Measurements from ENCODE around the gene SPIRE1. TPM values are rescaled to one million over a fixed set of nuclear protein-coding genes. Genes with fewer than 3 reads are reported as not detected.

Gene SPIRE1
- total and polyA plus RNA-seq, 5 donors from 2014 or later = 0.13 to 2.7 (median 0.55) TPM; not detected in 1

- no peak for ATAC-seq (ENCODE audit: low read depth in 2 of 2)
- Mint-ChIP-seq H3K4me1 (no peaks in the 10 kb centered on the region), H3K9me3 (peaks cover 0 to 2% (median 0%) of the 10 kb centered on the region in 7 donors), H3K36me3 (no peaks in the 10 kb centered on the region), H3K27ac (no peak overlapping the region), H3K27me3 (peaks cover 12% of the 10 kb centered on the region), H3K4me3 (no peak overlapping the region)
- H3K27me3 ChIP-seq (ENCODE audit: control insufficient read depth, insufficient read depth, low read length) = no peaks in the 10 kb centered on the region
- no peaks in the 10 kb centered on the region for H3K36me3 ChIP-seq (ENCODE audit: control insufficient read depth, insufficient read depth, low read length)
- H3K4me3 ChIP-seq (ENCODE audit: low read depth, low read length) = no peak overlapping the region
- DNase-seq = no peak
- no peak overlapping the region for H3K27ac ChIP-seq (ENCODE audit: insufficient read depth, low read length, poor library complexity, severe bottlenecking)
- H3K4me1 ChIP-seq (ENCODE audit: control insufficient read depth, insufficient read depth, low read length, poor library complexity, severe bottlenecking) = no peaks in the 10 kb centered on the region
- no peaks in the 10 kb centered on the region for H3K9me3 ChIP-seq (ENCODE audit: control insufficient read depth in 2 of 2, low read length in 2 of 2)
Measured at GRCh38 chr18:12449051-12449785, 208.7 kb downstream of the SPIRE1 start.

DNA sequence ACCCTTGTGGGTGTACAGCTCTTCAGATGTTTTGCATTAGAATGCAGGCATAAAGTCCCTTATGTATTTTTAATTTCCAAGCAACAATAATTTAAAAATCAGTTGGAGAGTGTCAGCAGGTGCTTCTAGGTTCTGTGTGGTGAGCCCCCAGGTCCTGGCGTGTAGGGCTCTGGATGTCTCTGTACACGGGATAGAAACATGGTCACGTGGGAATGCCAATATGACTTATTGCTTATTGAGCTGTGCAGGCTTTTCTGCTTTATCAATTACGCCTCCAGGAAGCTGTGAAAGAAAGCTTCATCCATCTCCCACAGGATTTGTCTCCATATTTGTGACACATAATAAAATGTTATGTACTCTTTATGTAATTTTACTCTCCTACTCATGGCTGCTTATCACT is 212.4 kb downstream of the SPIRE1 start:
- Histone ChIP-seq H3K4me1 (ENCODE audit: control insufficient read depth, insufficient read depth, low read length, poor library complexity, severe bottlenecking) (no peaks in the 10 kb centered on the region), H3K36me3 (ENCODE audit: control insufficient read depth, insufficient read depth, low read length) (no peaks in the 10 kb centered on the region), H3K27me3 (ENCODE audit: control insufficient read depth, insufficient read depth, low read length) (no peaks in the 10 kb centered on the region), H3K4me3 (ENCODE audit: low read depth, low read length) (no peak overlapping the region), H3K27ac (ENCODE audit: insufficient read depth, low read length, poor library complexity, severe bottlenecking) (no peak overlapping the region), H3K9me3 (ENCODE audit: control insufficient read depth in 2 of 2, low read length in 2 of 2) (no peaks in the 10 kb centered on the region)
- ATAC-seq (ENCODE audit: low read depth in 2 of 2) (no peak), DNase-seq (no peak)
- H3K4me1 Mint-ChIP-seq = no peaks in the 10 kb centered on the region
- H3K9me3 Mint-ChIP-seq = peaks cover 0 to 2% (median 0%) of the 10 kb centered on the region in 7 donors
- no peak overlapping the region for H3K4me3 Mint-ChIP-seq
- H3K27ac Mint-ChIP-seq = no peak overlapping the region
- peaks cover 13% of the 10 kb centered on the region for H3K27me3 Mint-ChIP-seq
- H3K36me3 Mint-ChIP-seq = no peaks in the 10 kb centered on the region

GRCh38 chr18:12443551-12443950 is 214.4 kb downstream of the SPIRE1 start:
- no peak overlapping the region for H3K4me3 ChIP-seq (ENCODE audit: low read depth, low read length)

DNA sequence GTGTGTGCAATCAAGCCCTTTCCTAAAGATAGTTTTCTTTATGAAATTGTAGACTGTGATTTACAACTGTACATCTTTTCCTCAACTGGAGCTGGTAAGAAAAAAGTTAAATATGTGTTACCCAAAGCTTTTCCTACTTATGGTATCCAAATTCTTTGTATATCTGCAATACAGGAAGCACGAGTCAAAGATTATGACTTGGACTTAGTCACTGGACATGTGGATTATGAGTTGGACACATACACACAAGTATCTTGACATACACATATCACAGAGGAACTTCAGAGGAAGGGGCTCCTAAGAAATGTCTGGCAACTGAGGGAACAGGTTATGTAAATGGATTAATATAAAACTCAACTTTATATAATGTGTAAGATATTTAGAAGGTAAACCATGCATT is 215.0 kb downstream of the SPIRE1 start:
- H3K27ac Mint-ChIP-seq = no peak overlapping the region
- Histone ChIP-seq H3K36me3 (ENCODE audit: control insufficient read depth, insufficient read depth, low read length) (no peaks in the 10 kb centered on the region), H3K27ac (ENCODE audit: insufficient read depth, low read length, poor library complexity, severe bottlenecking) (no peak overlapping the region), H3K9me3 (ENCODE audit: control insufficient read depth in 2 of 2, low read length in 2 of 2) (no peaks in the 10 kb centered on the region), H3K27me3 (ENCODE audit: control insufficient read depth, insufficient read depth, low read length) (no peaks in the 10 kb centered on the region), H3K4me1 (ENCODE audit: control insufficient read depth, insufficient read depth, low read length, poor library complexity, severe bottlenecking) (no peaks in the 10 kb centered on the region), H3K4me3 (ENCODE audit: low read depth, low read length) (no peak overlapping the region)
- ATAC-seq (ENCODE audit: low read depth in 2 of 2) (no peak), DNase-seq (no peak)
- no peaks in the 10 kb centered on the region for H3K36me3 Mint-ChIP-seq
- H3K4me3 Mint-ChIP-seq = no peak overlapping the region
- peaks cover 0 to 2% (median 0%) of the 10 kb centered on the region in 7 donors for H3K9me3 Mint-ChIP-seq
- peaks cover 9% of the 10 kb centered on the region for H3K27me3 Mint-ChIP-seq
- no peaks in the 10 kb centered on the region for H3K4me1 Mint-ChIP-seq

More at GRCh38 chr18:12443551-12443950, 214.4 kb downstream of the SPIRE1 start:
- Mint-ChIP-seq H3K27me3 (peaks cover 9% of the 10 kb centered on the region), H3K4me3 (no peak overlapping the region), H3K9me3 (peaks cover 0 to 2% (median 0%) of the 10 kb centered on the region in 7 donors), H3K4me1 (no peaks in the 10 kb centered on the region), H3K36me3 (no peaks in the 10 kb centered on the region), H3K27ac (no peak overlapping the region)
- H3K4me1 ChIP-seq (ENCODE audit: control insufficient read depth, insufficient read depth, low read length, poor library complexity, severe bottlenecking) = no peaks in the 10 kb centered on the region
- ATAC-seq (ENCODE audit: low read depth in 2 of 2) (no peak), DNase-seq (no peak)
- H3K9me3 ChIP-seq (ENCODE audit: control insufficient read depth in 2 of 2, low read length in 2 of 2) = no peaks in the 10 kb centered on the region
- H3K27ac ChIP-seq (ENCODE audit: insufficient read depth, low read length, poor library complexity, severe bottlenecking) = no peak overlapping the region
- H3K27me3 ChIP-seq (ENCODE audit: control insufficient read depth, insufficient read depth, low read length) = no peaks in the 10 kb centered on the region
- no peaks in the 10 kb centered on the region for H3K36me3 ChIP-seq (ENCODE audit: control insufficient read depth, insufficient read depth, low read length)

GRCh38 chr18:12441475-12442034 is 216.4 kb downstream of the SPIRE1 start:
- no peak overlapping the region for H3K27ac Mint-ChIP-seq
- Histone ChIP-seq H3K27me3 (ENCODE audit: control insufficient read depth, insufficient read depth, low read length) (no peaks in the 10 kb centered on the region), H3K4me1 (ENCODE audit: control insufficient read depth, insufficient read depth, low read length, poor library complexity, severe bottlenecking) (no peaks in the 10 kb centered on the region), H3K9me3 (ENCODE audit: control insufficient read depth in 2 of 2, low read length in 2 of 2) (no peaks in the 10 kb centered on the region), H3K27ac (ENCODE audit: insufficient read depth, low read length, poor library complexity, severe bottlenecking) (no peak overlapping the region), H3K4me3 (ENCODE audit: low read depth, low read length) (no peak overlapping the region), H3K36me3 (ENCODE audit: control insufficient read depth, insufficient read depth, low read length) (no peaks in the 10 kb centered on the region)
- no peaks in the 10 kb centered on the region for H3K4me1 Mint-ChIP-seq
- no peak for DNase-seq
- no peak overlapping the region for H3K4me3 Mint-ChIP-seq
- ATAC-seq (ENCODE audit: low read depth in 2 of 2) = no peak
- H3K9me3 Mint-ChIP-seq = peaks cover 0 to 2% (median 0%) of the 10 kb centered on the region in 7 donors
- peaks cover 9% of the 10 kb centered on the region for H3K27me3 Mint-ChIP-seq
- H3K36me3 Mint-ChIP-seq = no peaks in the 10 kb centered on the region

- no peaks in the 10 kb centered on the region for H3K4me1 ChIP-seq (ENCODE audit: control insufficient read depth, insufficient read depth, low read length, poor library complexity, severe bottlenecking)
- Mint-ChIP-seq H3K4me3 (no peak overlapping the region), H3K27ac (no peak overlapping the region), H3K36me3 (no peaks in the 10 kb centered on the region), H3K9me3 (no peaks in the 10 kb centered on the region), H3K4me1 (no peaks in the 10 kb centered on the region), H3K27me3 (peaks cover 4% of the 10 kb centered on the region)
- H3K36me3 ChIP-seq (ENCODE audit: control insufficient read depth, insufficient read depth, low read length) = no peaks in the 10 kb centered on the region
- H3K27me3 ChIP-seq (ENCODE audit: control insufficient read depth, insufficient read depth, low read length) = no peaks in the 10 kb centered on the region
- DNase-seq (no peak), ATAC-seq (ENCODE audit: low read depth in 2 of 2) (no peak)
- no peaks in the 10 kb centered on the region for H3K9me3 ChIP-seq (ENCODE audit: control insufficient read depth in 2 of 2, low read length in 2 of 2)
- H3K4me3 ChIP-seq (ENCODE audit: low read depth, low read length) = no peak overlapping the region
- H3K27ac ChIP-seq (ENCODE audit: insufficient read depth, low read length, poor library complexity, severe bottlenecking) = no peak overlapping the region
Measured at GRCh38 chr18:12438257-12438656, 219.7 kb downstream of the SPIRE1 start.

- H3K4me1 ChIP-seq (ENCODE audit: control insufficient read depth, insufficient read depth, low read length, poor library complexity, severe bottlenecking) = no peaks in the 10 kb centered on the region
- no peaks in the 10 kb centered on the region for H3K36me3 ChIP-seq (ENCODE audit: control insufficient read depth, insufficient read depth, low read length)
- Mint-ChIP-seq H3K4me3 (no peak overlapping the region), H3K36me3 (no peaks in the 10 kb centered on the region), H3K4me1 (no peaks in the 10 kb centered on the region), H3K27me3 (no peaks in the 10 kb centered on the region), H3K27ac (no peak overlapping the region), H3K9me3 (no peaks in the 10 kb centered on the region)
- no peaks in the 10 kb centered on the region for H3K27me3 ChIP-seq (ENCODE audit: control insufficient read depth, insufficient read depth, low read length)
- H3K4me3 ChIP-seq (ENCODE audit: low read depth, low read length) = no peak overlapping the region
- DNase-seq (no peak), ATAC-seq (ENCODE audit: low read depth in 2 of 2) (no peak)
- no peaks in the 10 kb centered on the region for H3K9me3 ChIP-seq (ENCODE audit: control insufficient read depth in 2 of 2, low read length in 2 of 2)
- no peak overlapping the region for H3K27ac ChIP-seq (ENCODE audit: insufficient read depth, low read length, poor library complexity, severe bottlenecking)
Measured at GRCh38 chr18:12435867-12436266, 222.0 kb downstream of the SPIRE1 start.

- no peak for ATAC-seq (ENCODE audit: low read depth in 2 of 2)
Measured at GRCh38 chr18:12434541-12434929, 223.4 kb downstream of the SPIRE1 start.

More at GRCh38 chr18:12434541-12434929, 223.4 kb downstream of the SPIRE1 start:
- Mint-ChIP-seq H3K4me1 (no peaks in the 10 kb centered on the region), H3K27me3 (no peaks in the 10 kb centered on the region), H3K4me3 (no peak overlapping the region), H3K36me3 (no peaks in the 10 kb centered on the region), H3K27ac (no peak overlapping the region), H3K9me3 (no peaks in the 10 kb centered on the region)
- no peaks in the 10 kb centered on the region for H3K36me3 ChIP-seq (ENCODE audit: control insufficient read depth, insufficient read depth, low read length)
- H3K4me1 ChIP-seq (ENCODE audit: control insufficient read depth, insufficient read depth, low read length, poor library complexity, severe bottlenecking) = no peaks in the 10 kb centered on the region
- H3K27me3 ChIP-seq (ENCODE audit: control insufficient read depth, insufficient read depth, low read length) = no peaks in the 10 kb centered on the region
- no peak overlapping the region for H3K4me3 ChIP-seq (ENCODE audit: low read depth, low read length)
- H3K27ac ChIP-seq (ENCODE audit: insufficient read depth, low read length, poor library complexity, severe bottlenecking) = no peak overlapping the region
- no peak for DNase-seq
- H3K9me3 ChIP-seq (ENCODE audit: control insufficient read depth in 2 of 2, low read length in 2 of 2) = no peaks in the 10 kb centered on the region
